Ishikawa (cell line): Measurements from ENCODE around the gene FOXC1.

Experiments used
- CEBPB ChIP-seq: IDR thresholded peaks from 2 replicates; pipeline ENCODE4 v1.6.1; 2012
- CREB1 ChIP-seq: IDR thresholded peaks from 2 replicates; pipeline ENCODE4 v1.6.1; 2012; ENCODE audit warnings: low read depth
- EGR1 ChIP-seq: IDR thresholded peaks from 2 replicates; pipeline ENCODE4 v1.6.1; 2012
- EP300 ChIP-seq: IDR thresholded peaks from 2 replicates; pipeline ENCODE4 v1.6.1; 2012; ENCODE audit warnings: borderline replicate concordance
- FOXM1 ChIP-seq: IDR thresholded peaks from 2 replicates; pipeline ENCODE4 v1.6.1; 2012; ENCODE audit warnings: low read depth, borderline replicate concordance
- MAX ChIP-seq: IDR thresholded peaks from 2 replicates; pipeline ENCODE4 v1.6.1; 2012
- NFIC ChIP-seq: IDR thresholded peaks from 2 replicates; pipeline ENCODE4 v1.6.1; 2012
- RAD21 ChIP-seq: IDR thresholded peaks from 2 replicates; pipeline ENCODE4 v1.6.1; 2012; ENCODE audit warnings: low read depth
- REST ChIP-seq: IDR thresholded peaks from 2 replicates; pipeline ENCODE4 v1.6.1; 2012; ENCODE audit warnings: low read depth, mild to moderate bottlenecking
- TAF1 ChIP-seq: IDR thresholded peaks from 2 replicates; pipeline ENCODE4 v1.6.1; 2012; ENCODE audit warnings: low read depth, mild to moderate bottlenecking
- TCF12 ChIP-seq: IDR thresholded peaks from 2 replicates; pipeline ENCODE4 v1.6.1; 2012; ENCODE audit warnings: low read depth
- TEAD4 ChIP-seq: IDR thresholded peaks from 2 replicates; pipeline ENCODE4 v1.6.1; 2012
- USF1 ChIP-seq: IDR thresholded peaks from 2 replicates; pipeline ENCODE4 v1.6.1; 2012
- YY1 ChIP-seq: IDR thresholded peaks from 2 replicates; pipeline ENCODE4 v1.6.1; 2012; ENCODE audit warnings: low read depth
- ZBTB7A ChIP-seq: IDR thresholded peaks from 2 replicates; pipeline ENCODE4 v1.6.1; 2012; ENCODE audit warnings: low read depth

FOXC1 gene

GRCh38 chr6:1594445-1595200, 15.1 kb upstream of the FOXC1 start:
- TF ChIP-seq FOXM1 (no peak), MAX (no peak), RAD21 (no peak), TAF1 (no peak), CREB1 (no peak), TEAD4 (no peak)

- no peak for TF ChIP-seq CEBPB
Observed at GRCh38 chr6:1595271-1596087, 14.2 kb upstream of the FOXC1 start.

- TF ChIP-seq USF1: no peak
- no peak for TF ChIP-seq YY1
- no peak for TF ChIP-seq TAF1
- TF ChIP-seq CREB1: no peak
- no peak for TF ChIP-seq TEAD4
- TF ChIP-seq ZBTB7A: 0 out of 2 replicates have a peak, but pooled peaks have one; percentile 40
- TF ChIP-seq REST: no peak
- peak; percentile 23; the same call in 1 of the 2 replicates for TF ChIP-seq MAX
- no peak for TF ChIP-seq CEBPB
- peak; percentile 95 for TF ChIP-seq RAD21
- 0 out of 2 replicates have a peak, but pooled peaks have one; percentile 14 for TF ChIP-seq FOXM1
- TF ChIP-seq NFIC: no peak
Observed at GRCh38 chr6:1596088-1596852, 13.4 kb upstream of the FOXC1 start.

GRCh38 chr6:1597121-1597744, 12.5 kb upstream of the FOXC1 start:
- TF ChIP-seq REST (no peak), CREB1 (no peak), ZBTB7A (no peak), TCF12 (no peak), FOXM1 (no peak), RAD21 (no peak), MAX (no peak), TEAD4 (no peak), YY1 (no peak), EGR1 (no peak), NFIC (no peak), TAF1 (no peak), EP300 (no peak), CEBPB (no peak), USF1 (no peak)

GRCh38 chr6:1597924-1598323, 11.8 kb upstream of the FOXC1 start:
- TF ChIP-seq TCF12: no peak
- TF ChIP-seq NFIC: no peak
- no peak for TF ChIP-seq RAD21
- no peak for TF ChIP-seq REST
- no peak for TF ChIP-seq CREB1
- no peak for TF ChIP-seq CEBPB
- no peak for TF ChIP-seq USF1
- TF ChIP-seq TEAD4: no peak
- TF ChIP-seq ZBTB7A: no peak
- no peak for TF ChIP-seq TAF1
- no peak for TF ChIP-seq FOXM1
- TF ChIP-seq EGR1: no peak
- TF ChIP-seq YY1: no peak
- TF ChIP-seq EP300: no peak
- no peak for TF ChIP-seq MAX
